ENCODE results near the gene RSU1.

The RSU1 gene

DNA sequence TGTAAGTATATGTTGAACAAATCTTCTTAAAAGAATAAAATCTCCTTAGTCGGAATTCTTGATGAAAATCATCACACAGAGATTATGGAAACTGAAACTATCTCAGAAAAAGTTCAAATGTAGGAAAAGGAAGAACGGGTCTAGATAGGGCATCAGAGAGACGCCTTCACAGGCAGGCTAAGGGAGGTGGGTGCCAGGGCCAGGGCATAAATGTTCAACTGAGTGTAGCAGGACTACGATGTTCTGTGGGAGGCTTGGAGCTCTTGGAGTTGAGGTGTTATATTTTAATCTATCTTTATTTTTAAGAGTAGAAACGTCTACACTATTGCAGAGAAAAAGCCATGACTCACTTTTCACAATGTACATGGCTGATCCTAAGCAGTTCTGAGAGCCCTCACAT, 101.2 kb downstream of the RSU1 start:
- Histone ChIP-seq H3K9me3 (ENCODE audit: control insufficient read depth, low read length) (peaks cover 24% of the 10 kb centered on the region), H3K27ac (ENCODE audit: low read depth, low read length, severe bottlenecking) (no peak overlapping the region), H3K36me3 (ENCODE audit: control insufficient read depth, insufficient read depth, low read length) (no peaks in the 10 kb centered on the region), H3K4me1 (ENCODE audit: control insufficient read depth, insufficient read depth, low read length, poor library complexity, severe bottlenecking) (no peaks in the 10 kb centered on the region), H3K4me3 (ENCODE audit: extremely low read depth, insufficient read depth, low read length, poor library complexity, severe bottlenecking) (no peak overlapping the region)
- 88 to 94% methylated on average over 2 to 3 of the region's 5 CpGs for WGBS, 2 experiments (ENCODE audit: insufficient coverage in 2 of 2)

DNA sequence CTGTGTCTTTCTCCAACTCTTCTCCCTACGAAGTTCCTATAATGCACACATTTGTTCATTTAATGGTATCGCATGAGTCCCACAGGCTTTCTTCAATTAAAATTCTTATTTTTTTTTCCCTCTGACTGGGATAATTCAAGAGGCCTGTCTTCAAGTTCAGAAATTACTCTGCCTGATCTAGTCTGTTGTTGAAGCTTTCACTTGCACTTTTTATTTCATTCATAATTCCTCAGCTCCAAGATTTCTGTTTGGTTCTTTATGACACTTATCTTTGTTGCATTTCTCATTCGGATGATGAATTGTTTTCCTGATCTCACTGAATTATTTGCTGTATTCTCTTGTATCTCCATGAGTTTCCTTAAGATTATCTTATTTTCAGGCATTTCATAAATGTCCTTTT, 103.9 kb downstream of the RSU1 start:
- Histone ChIP-seq H3K4me3 (ENCODE audit: extremely low read depth, insufficient read depth, low read length, poor library complexity, severe bottlenecking) (no peak overlapping the region), H3K36me3 (ENCODE audit: control insufficient read depth, insufficient read depth, low read length) (no peaks in the 10 kb centered on the region), H3K9me3 (ENCODE audit: control insufficient read depth, low read length) (peaks cover 24% of the 10 kb centered on the region), H3K4me1 (ENCODE audit: control insufficient read depth, insufficient read depth, low read length, poor library complexity, severe bottlenecking) (no peaks in the 10 kb centered on the region), H3K27ac (ENCODE audit: low read depth, low read length, severe bottlenecking) (no peak overlapping the region)
- 94 to 100% methylated on average over 2 to 3 of the region's 3 CpGs for WGBS, 2 experiments (ENCODE audit: insufficient coverage in 2 of 2)

DNA sequence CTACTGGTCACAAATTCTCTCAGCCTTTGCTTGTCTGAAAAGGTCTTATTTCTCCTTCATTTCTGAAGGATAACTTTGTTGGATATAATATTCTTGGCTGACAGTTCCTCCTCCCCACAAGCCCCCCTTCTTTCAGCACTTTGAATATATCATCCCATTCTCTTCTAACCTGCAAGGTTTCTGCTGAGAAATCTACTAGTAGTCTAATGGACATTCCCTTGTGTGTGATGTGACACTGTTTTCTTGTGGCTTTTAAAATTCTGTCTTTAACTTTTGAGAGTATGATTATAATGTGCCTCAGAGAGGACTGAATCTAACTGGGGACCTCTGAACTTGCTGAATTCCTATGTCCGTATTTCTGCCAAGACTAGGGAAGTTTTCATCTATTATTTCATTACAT, 104.3 kb downstream of the RSU1 start:
- whole genome bisulfite sequencing, 2 experiments (ENCODE audit: insufficient coverage in 2 of 2), result 100% methylated on average over 1 of the region's 1 CpG; no CpG with 5 or more reads in 1 of the 2 experiments
- peaks cover 24% of the 10 kb centered on the region for H3K9me3 ChIP-seq (ENCODE audit: control insufficient read depth, low read length)
- no peaks in the 10 kb centered on the region for H3K4me1 ChIP-seq (ENCODE audit: control insufficient read depth, insufficient read depth, low read length, poor library complexity, severe bottlenecking)
- no peaks in the 10 kb centered on the region for H3K36me3 ChIP-seq (ENCODE audit: control insufficient read depth, insufficient read depth, low read length)
- no peak overlapping the region for H3K27ac ChIP-seq (ENCODE audit: low read depth, low read length, severe bottlenecking)
- no peak overlapping the region for H3K4me3 ChIP-seq (ENCODE audit: extremely low read depth, insufficient read depth, low read length, poor library complexity, severe bottlenecking)

DNA sequence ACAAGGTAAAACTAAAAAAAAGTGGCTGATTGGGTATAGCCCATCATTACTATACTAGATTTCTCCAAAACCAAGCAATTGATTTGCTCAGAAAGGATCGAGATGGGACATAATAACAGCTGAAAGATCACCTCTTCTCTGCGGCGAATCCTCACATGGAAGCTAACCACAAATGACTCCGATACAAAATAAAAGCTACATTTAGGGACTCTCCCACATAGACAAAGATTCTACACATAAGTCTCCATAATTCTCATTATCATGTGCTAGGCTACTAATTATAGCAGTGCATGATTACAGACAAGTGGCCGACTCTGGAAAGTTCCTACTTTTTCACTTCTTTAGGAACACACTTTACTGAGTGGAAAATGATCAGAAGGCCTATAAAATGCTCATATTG, 116.9 kb downstream of the RSU1 start:
- Histone ChIP-seq H3K4me1 (ENCODE audit: control insufficient read depth, insufficient read depth, low read length, poor library complexity, severe bottlenecking) (no peaks in the 10 kb centered on the region), H3K4me3 (ENCODE audit: extremely low read depth, insufficient read depth, low read length, poor library complexity, severe bottlenecking) (no peak overlapping the region), H3K36me3 (ENCODE audit: control insufficient read depth, insufficient read depth, low read length) (peaks cover 2% of the 10 kb centered on the region), H3K27ac (ENCODE audit: low read depth, low read length, severe bottlenecking) (no peak overlapping the region), H3K9me3 (ENCODE audit: control insufficient read depth, low read length) (no peaks in the 10 kb centered on the region)
- WGBS, 2 experiments (ENCODE audit: insufficient coverage in 2 of 2), result 84 to 100% methylated on average over 3 to 5 of the region's 5 CpGs

DNA sequence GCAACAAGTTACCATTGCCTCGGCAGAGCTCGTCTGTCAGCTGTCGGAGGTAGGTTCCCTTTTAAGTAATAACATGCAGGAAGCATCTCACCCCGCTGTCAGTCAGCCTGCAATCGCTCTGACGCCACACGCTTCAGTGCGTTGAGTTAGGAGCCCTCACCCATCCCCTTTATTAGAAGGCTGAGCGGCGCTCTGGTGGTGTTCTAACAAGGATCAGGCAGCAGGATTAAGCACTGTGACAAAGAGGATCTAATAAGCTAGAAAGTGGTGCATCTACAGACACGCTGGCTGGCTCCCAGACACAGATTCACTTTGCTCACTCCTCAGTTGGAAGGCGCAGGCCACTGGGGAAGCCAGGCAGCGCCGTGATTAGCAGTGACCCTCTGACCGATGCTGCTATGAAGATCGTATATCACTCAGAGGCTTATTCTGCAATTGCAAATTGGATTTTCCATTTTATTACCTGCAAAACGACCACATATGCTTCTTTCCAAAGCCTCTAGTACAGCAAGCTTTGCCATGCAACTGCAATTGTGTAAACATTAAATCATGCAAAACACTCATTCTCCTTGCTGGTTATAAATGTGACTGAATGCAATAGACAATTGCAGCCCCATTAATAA, 117.7 kb downstream of the RSU1 start:
- Histone ChIP-seq H3K9me3 (ENCODE audit: control insufficient read depth, low read length) (no peaks in the 10 kb centered on the region), H3K36me3 (ENCODE audit: control insufficient read depth, insufficient read depth, low read length) (peaks cover 2% of the 10 kb centered on the region), H3K4me3 (ENCODE audit: extremely low read depth, insufficient read depth, low read length, poor library complexity, severe bottlenecking) (no peak overlapping the region), H3K4me1 (ENCODE audit: control insufficient read depth, insufficient read depth, low read length, poor library complexity, severe bottlenecking) (no peaks in the 10 kb centered on the region), H3K27ac (ENCODE audit: low read depth, low read length, severe bottlenecking) (no peak overlapping the region)
- 89 to 91% methylated on average over 14 to 15 of the region's 17 CpGs for WGBS, 2 experiments (ENCODE audit: insufficient coverage in 2 of 2)

- Histone ChIP-seq H3K9me3 (ENCODE audit: control insufficient read depth, low read length) (no peaks in the 10 kb centered on the region), H3K36me3 (ENCODE audit: control insufficient read depth, insufficient read depth, low read length) (peaks cover 3% of the 10 kb centered on the region), H3K4me1 (ENCODE audit: control insufficient read depth, insufficient read depth, low read length, poor library complexity, severe bottlenecking) (no peaks in the 10 kb centered on the region), H3K4me3 (ENCODE audit: extremely low read depth, insufficient read depth, low read length, poor library complexity, severe bottlenecking) (no peak overlapping the region), H3K27ac (ENCODE audit: low read depth, low read length, severe bottlenecking) (no peak overlapping the region)
- WGBS, 2 experiments (ENCODE audit: insufficient coverage in 2 of 2), result 39 to 92% methylated on average over 2 to 3 of the region's 4 CpGs
Observed at GRCh38 chr10:16698461-16698860, 118.8 kb downstream of the RSU1 start.

GRCh38 chr10:16690417-16690816, 126.8 kb downstream of the RSU1 start:
- Histone ChIP-seq H3K9me3 (ENCODE audit: control insufficient read depth, low read length) (no peaks in the 10 kb centered on the region), H3K36me3 (ENCODE audit: control insufficient read depth, insufficient read depth, low read length) (peaks cover 17% of the 10 kb centered on the region), H3K4me1 (ENCODE audit: control insufficient read depth, insufficient read depth, low read length, poor library complexity, severe bottlenecking) (no peaks in the 10 kb centered on the region), H3K27ac (ENCODE audit: low read depth, low read length, severe bottlenecking) (no peak overlapping the region), H3K4me3 (ENCODE audit: extremely low read depth, insufficient read depth, low read length, poor library complexity, severe bottlenecking) (no peak overlapping the region)
- WGBS, 2 experiments (ENCODE audit: insufficient coverage in 2 of 2), result 80 to 100% methylated on average over 1 to 4 of the region's 5 CpGs

GRCh38 chr10:16689696-16690095, 127.5 kb downstream of the RSU1 start:
- Histone ChIP-seq H3K4me3 (ENCODE audit: extremely low read depth, insufficient read depth, low read length, poor library complexity, severe bottlenecking) (no peak overlapping the region), H3K9me3 (ENCODE audit: control insufficient read depth, low read length) (no peaks in the 10 kb centered on the region), H3K27ac (ENCODE audit: low read depth, low read length, severe bottlenecking) (no peak overlapping the region), H3K36me3 (ENCODE audit: control insufficient read depth, insufficient read depth, low read length) (peaks cover 17% of the 10 kb centered on the region), H3K4me1 (ENCODE audit: control insufficient read depth, insufficient read depth, low read length, poor library complexity, severe bottlenecking) (no peaks in the 10 kb centered on the region)
- WGBS, 2 experiments (ENCODE audit: insufficient coverage in 2 of 2), result 88 to 96% methylated on average over 4 to 5 of the region's 5 CpGs

- H3K27ac ChIP-seq (ENCODE audit: low read depth, low read length, severe bottlenecking), result no peak overlapping the region
- no peaks in the 10 kb centered on the region for H3K9me3 ChIP-seq (ENCODE audit: control insufficient read depth, low read length)
- H3K36me3 ChIP-seq (ENCODE audit: control insufficient read depth, insufficient read depth, low read length), result peaks cover 17% of the 10 kb centered on the region
- no peaks in the 10 kb centered on the region for H3K4me1 ChIP-seq (ENCODE audit: control insufficient read depth, insufficient read depth, low read length, poor library complexity, severe bottlenecking)
- no peak overlapping the region for H3K4me3 ChIP-seq (ENCODE audit: extremely low read depth, insufficient read depth, low read length, poor library complexity, severe bottlenecking)
- no CpG with 5 or more reads among the region's 1 CpG for WGBS, 2 experiments (ENCODE audit: insufficient coverage in 2 of 2)
Observed at GRCh38 chr10:16689227-16689626, 128.0 kb downstream of the RSU1 start.

- Histone ChIP-seq H3K27ac (ENCODE audit: low read depth, low read length, severe bottlenecking) (no peak overlapping the region), H3K4me3 (ENCODE audit: extremely low read depth, insufficient read depth, low read length, poor library complexity, severe bottlenecking) (no peak overlapping the region), H3K9me3 (ENCODE audit: control insufficient read depth, low read length) (no peaks in the 10 kb centered on the region), H3K4me1 (ENCODE audit: control insufficient read depth, insufficient read depth, low read length, poor library complexity, severe bottlenecking) (no peaks in the 10 kb centered on the region), H3K36me3 (ENCODE audit: control insufficient read depth, insufficient read depth, low read length) (peaks cover 3% of the 10 kb centered on the region)
- WGBS, 2 experiments (ENCODE audit: insufficient coverage in 2 of 2), result 100% methylated on average over 1 of the region's 2 CpGs; no CpG with 5 or more reads in 1 of the 2 experiments
Observed at GRCh38 chr10:16686054-16686902, 130.9 kb downstream of the RSU1 start.

DNA sequence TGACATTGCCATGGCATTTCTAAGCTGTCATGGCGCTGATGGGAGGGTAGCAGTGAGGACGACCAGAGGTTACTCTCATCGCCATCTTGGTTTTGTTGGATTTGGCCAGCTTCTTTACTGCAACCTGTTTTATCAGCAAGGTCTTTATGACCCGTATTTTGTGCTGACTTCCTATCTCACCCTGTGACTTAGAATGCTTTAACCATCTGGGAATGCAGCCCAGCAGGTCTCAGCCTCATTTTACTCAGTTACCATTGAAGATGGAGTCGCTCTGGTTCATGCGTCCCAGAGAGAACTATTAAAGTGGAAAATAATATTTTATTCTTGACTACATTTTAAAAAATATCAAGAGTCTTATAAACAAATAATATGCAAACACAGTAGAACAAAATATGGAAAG, 131.7 kb downstream of the RSU1 start:
- Histone ChIP-seq H3K4me1 (ENCODE audit: control insufficient read depth, insufficient read depth, low read length, poor library complexity, severe bottlenecking) (no peaks in the 10 kb centered on the region), H3K36me3 (ENCODE audit: control insufficient read depth, insufficient read depth, low read length) (peaks cover 2% of the 10 kb centered on the region), H3K9me3 (ENCODE audit: control insufficient read depth, low read length) (no peaks in the 10 kb centered on the region), H3K27ac (ENCODE audit: low read depth, low read length, severe bottlenecking) (no peak overlapping the region), H3K4me3 (ENCODE audit: extremely low read depth, insufficient read depth, low read length, poor library complexity, severe bottlenecking) (no peak overlapping the region)
- 91 to 100% methylated on average over 4 of the region's 6 CpGs for WGBS, 2 experiments (ENCODE audit: insufficient coverage in 2 of 2)
